Measurements from ENCODE around the gene RNF19B.
"Not testable (repeated sequence)": the region's sequence is repeated elsewhere in the genome, so short reads cannot be mapped to it uniquely, and the experiment has no call there.

RNF19B gene

DNA sequence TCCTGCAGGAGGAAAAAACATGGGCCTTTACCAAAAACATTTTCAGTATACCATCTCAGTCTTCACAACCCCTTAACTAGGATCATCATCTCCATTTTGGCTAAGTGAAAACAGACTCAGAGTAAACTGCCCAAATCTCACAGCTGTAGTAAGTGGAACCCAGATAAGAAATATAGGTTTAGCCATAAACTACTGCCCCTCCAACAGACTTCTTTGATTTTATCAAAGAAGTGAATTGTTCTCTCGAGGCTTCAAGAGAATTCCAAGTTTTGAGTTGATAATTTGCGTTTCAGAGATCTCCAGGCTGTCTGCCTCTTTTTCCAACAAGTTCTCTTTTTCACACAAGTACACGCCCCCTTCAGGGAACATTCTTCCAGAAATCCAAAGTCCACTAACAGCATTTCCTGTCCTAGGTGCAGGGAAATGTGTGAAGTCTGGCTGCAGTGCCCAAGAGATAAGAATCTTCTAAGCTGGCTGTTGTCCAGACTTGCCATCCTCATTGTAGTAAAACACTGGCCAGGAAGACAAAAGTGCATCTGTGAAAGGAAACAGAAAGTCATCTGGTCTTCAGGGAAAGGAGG lies 30.8 kb downstream of the RNF19B start:
- peak; percentile 87 for FAIRE-seq
- peak; percentile 93 for DNase-seq (ENCODE audit: low spot score)

DNA sequence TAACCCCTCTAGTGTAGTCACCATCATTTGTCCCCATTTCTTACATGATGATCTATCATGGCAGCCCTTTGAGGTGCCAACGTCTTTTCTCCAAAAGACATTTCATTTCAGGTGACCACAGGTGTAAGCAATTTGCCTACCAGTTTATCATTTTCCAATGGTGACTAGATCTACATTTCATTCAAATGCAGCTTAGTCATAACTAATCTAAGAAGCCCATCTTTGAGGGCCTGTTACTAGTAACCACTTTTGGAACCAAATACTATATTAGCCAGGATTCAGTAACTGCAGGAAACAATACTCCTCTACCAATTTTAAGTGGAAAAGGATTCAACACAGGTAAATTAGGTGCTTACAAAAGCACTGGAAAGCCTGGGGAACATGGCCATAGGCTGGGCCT lies 32.8 kb downstream of the RNF19B start:
- FAIRE-seq, result no peak
- no peak for DNase-seq (ENCODE audit: low spot score)

DNA sequence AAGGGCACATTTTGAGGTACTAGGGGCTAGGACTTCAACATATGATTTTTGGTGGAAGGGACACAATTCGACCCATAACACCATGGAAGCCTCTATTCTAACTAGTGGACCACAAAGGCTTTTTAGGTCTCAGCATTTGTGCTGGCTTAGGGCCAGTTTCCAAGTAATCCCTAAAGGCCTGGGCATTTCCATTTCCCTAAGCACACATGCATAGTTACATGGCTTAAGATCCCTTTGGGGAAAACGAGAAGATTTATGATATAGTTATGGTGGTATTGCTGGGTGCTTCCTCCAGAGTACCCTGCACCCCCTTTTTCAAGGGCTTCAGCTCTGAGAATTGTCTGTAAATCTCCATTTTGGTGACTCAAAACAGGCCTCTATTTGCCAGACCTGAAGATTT lies 35.2 kb downstream of the RNF19B start:
- DNase-seq (ENCODE audit: low spot score) (no peak), FAIRE-seq (no peak)

DNA sequence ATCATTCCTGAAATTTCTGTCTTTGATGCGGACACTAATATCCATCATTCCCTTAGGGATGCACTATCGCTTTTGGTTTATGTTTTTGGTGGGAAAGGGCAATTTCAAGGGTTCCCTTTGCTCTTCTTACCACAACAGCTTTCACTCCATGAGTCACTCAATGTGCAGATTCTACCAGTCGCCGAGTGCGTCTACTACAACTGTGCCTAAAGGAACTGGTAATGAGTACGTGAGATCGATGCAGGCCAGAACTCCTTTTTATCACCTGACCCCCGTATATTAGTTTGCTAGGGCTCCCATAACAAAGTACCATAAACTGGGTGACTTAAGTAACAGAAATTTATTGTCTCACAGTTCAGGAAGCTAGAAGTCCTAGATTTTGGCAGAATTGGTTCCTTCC lies 35.9 kb downstream of the RNF19B start:
- DNase-seq (ENCODE audit: low spot score) (no peak), FAIRE-seq (no peak)

DNA sequence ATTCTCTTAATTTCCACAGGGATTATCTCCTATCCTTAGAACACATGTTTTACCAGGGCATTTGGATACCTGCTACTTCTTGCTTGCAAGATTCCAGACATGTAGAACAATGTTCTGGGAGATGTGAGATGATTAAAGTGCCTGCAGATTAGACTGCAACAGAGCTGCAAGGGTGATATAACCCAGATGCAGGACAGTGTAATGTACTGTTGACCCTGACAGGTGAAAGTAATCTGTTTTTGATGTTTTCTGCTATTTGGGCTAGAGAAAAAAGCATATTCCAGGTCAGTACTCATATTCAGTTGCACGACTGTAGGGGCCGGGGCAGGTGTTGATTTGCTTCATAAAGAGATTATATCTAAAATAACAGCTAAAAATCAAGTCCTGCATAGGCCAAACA lies 36.3 kb downstream of the RNF19B start:
- FAIRE-seq (no peak), DNase-seq (ENCODE audit: low spot score) (no peak)

DNA sequence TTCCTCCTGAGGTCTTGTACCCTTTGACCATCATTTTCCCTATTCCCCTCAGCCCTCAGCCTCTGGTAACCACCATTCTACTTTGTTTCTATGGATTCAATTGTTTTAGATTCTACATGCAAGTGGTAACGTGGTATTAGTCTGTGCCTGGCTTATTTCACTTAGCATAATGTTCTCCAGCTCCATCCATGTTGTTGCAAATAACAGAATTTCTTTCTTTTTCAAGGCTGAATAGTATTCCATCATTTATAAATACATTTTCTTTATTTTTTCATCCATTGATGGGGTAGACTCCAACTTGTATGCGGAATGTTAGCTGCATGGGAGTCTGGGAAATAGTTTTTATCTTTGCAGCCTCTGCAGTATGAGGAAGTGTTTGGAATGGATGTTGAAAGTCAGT lies 37.2 kb downstream of the RNF19B start:
- no peak for FAIRE-seq
- DNase-seq (ENCODE audit: low spot score), result no peak

DNA sequence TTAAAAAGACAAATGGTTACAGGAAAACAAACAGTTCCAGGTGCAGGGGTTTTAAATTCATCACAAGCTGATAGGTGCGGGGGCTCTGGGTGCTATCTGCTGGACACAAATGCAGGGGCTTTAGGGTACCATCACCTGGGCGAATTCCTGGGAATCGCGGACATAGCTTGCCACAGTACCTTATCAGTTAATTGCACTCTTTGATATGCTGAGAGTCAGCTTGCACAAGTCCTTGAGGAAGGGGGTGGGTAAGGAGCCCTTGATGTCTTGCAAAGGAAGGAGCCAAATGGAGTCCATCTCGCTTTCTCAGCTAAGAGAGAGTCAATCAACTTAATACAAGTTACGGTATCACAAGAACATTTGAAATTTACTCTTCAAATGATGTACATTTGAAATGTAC lies 38.0 kb downstream of the RNF19B start:
- no peak for FAIRE-seq
- DNase-seq (ENCODE audit: low spot score), result no peak

DNA sequence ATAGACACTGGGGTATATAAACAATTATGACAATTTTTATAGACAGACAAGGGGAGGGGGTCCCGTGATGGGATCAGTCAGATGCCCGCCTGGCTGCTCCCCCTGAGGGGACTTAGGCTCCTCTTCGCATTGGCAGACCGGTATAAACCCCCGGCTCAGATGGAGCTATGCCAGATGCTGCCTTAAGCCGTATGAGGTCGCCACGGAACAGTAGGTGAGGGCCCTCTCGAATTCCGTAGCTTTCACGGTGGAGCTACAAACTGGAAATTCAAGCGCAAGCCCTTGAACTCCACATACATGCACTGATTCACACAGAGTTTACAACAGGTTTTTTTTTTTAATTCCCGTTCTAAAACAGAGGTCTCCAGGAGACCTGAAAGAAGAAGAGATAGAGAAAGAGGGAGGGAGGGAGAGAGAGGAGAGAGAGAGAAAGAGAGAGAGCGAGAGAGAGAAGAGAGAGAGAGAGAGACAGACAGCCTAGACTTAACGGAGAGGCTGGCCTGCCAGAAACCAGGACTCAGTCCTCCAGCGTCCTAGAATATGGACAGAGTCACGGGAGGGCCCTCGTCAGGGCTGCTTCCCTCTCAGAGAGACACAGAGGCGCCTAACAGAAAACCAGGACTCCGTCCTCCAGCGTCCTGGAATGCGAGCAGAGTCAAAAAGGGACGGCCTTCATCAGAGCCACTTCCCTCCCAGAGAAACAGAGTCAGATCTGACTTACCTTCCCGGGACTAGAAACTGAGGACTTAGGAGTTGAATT lies 39.0 kb downstream of the RNF19B start:
- FAIRE-seq (no peak), DNase-seq (ENCODE audit: low spot score) (no peak)

DNA sequence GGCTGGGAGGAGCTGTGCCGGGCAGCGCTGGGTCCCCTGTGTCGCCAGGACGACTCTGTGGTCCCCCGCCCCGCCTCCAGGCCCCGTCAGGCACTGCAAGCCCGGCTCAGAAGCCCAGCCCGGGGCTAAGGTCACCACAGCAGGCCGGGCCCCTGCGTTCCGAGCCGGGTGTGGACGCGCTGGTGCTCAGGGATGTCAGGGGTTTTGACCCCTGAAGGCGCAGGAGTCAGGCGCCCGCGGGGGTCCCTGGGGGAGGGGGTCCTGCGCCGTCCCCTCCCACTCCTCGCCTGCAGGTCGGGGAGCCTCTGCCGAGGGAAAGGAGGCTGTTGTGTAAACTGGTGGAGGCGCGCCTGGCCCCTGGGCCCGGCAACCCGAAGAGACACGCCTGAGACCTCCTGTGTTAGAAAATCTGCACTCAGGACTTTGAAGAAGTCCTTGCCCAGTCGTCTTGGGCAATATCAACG lies 39.7 kb downstream of the RNF19B start:
- no peak for FAIRE-seq
- DNase-seq (ENCODE audit: low spot score), result no peak

DNA sequence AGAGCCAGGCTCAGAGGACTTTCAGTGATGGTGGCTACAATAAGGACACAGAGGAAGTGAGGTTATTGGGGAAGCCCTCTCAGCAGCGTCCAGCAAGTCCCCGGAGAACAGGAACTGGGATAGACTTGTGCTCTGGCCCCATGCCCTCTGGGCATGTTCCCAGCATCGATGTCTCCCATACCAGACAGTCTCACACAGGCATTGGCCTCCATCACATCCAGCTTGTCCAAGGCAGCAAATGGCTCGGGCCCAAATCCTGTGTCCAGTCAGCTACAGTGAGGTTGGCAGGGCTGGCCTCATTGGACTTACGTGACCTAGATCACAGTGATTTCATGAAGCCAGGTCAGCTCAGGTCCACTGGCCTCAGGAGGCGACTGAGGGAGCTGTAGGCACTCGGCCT lies 43.8 kb downstream of the RNF19B start:
- DNase-seq (ENCODE audit: low spot score) (no peak), FAIRE-seq (no peak)

DNA sequence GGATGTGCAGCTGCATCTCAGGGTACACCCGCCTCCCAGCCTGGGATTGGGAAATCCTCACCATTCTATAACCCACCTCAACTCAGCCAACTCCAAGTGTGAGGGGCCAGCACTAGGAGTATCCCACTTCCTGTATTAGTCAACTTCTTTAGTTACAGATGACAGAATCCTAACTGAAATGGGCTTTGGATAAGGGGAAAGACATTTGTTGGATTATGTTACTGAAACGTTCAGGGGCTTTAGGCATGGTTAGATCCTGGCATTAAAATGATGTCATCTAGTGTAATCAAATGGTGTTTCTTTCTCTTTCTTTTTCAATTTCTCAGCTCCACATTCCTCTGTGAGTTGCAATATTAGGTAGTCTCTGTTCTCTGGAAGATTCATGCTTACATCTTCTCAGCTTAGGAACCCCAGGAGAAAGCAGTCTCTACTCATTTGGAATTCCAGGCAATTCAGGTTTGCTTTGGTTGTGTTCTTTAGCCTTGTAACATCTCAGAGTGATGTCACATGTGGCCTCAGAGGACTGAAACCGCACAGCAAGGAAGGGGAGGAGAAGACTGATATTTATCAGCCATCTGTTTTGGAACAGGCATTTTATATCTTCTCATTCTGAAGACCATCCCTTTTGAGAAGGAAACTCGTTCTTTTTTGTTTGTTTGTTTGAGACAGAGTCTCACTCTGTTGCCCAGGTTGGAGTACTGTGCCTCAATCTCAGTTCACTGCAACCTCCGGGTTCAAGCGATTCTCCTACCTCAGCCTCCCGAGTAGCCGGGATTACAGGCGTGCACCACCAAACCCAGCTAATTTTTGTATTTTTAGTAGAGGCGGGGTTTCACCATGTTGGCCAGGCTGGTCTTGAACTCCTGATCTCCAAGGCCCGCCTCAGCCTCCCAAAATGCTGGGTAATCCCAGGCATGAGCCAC lies 44.5 kb downstream of the RNF19B start:
- FAIRE-seq (peak; percentile 92), DNase-seq (ENCODE audit: low spot score) (peak; percentile 93)

DNA sequence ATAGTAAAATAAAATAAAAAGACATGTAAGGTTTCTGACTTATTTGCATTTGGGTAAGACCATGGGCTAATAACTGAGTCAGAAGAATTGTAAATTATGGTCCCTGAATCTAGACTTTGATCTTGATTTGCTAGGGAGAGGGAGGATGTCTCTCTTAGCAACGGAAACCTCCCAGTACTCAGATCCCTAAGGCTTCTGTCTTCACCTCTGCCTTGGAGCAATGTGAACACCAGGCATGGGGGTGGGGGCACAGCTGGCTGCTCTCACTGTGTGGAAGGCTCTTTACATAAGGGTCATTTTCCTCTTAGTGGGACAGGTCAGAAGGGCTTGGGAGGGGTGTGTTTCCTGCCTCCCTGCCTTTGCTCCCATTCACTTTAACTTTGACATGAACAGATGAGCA lies 46.4 kb downstream of the RNF19B start:
- DNase-seq (ENCODE audit: low spot score) (no peak), FAIRE-seq (no peak)

DNA sequence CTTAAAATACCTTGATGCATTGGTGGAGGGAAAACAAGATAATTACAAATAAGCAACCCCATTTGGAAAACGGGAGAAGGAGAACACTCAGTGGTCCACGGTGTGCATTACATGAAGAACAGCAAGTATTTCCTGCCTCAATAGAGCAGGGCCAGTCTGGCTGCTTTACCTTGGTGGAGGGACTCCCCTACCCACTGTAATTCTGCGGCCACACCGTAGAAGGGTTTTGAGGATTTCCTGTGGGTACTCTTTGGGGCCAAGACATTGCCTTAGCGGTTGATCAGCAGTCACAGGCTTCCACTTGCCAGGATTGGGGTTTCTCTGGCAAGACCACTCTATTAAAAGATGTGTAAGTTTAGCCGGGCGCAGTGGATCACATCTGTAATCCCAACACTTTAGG lies 47.1 kb downstream of the RNF19B start:
- no peak for FAIRE-seq
- no peak for DNase-seq (ENCODE audit: low spot score)

DNA sequence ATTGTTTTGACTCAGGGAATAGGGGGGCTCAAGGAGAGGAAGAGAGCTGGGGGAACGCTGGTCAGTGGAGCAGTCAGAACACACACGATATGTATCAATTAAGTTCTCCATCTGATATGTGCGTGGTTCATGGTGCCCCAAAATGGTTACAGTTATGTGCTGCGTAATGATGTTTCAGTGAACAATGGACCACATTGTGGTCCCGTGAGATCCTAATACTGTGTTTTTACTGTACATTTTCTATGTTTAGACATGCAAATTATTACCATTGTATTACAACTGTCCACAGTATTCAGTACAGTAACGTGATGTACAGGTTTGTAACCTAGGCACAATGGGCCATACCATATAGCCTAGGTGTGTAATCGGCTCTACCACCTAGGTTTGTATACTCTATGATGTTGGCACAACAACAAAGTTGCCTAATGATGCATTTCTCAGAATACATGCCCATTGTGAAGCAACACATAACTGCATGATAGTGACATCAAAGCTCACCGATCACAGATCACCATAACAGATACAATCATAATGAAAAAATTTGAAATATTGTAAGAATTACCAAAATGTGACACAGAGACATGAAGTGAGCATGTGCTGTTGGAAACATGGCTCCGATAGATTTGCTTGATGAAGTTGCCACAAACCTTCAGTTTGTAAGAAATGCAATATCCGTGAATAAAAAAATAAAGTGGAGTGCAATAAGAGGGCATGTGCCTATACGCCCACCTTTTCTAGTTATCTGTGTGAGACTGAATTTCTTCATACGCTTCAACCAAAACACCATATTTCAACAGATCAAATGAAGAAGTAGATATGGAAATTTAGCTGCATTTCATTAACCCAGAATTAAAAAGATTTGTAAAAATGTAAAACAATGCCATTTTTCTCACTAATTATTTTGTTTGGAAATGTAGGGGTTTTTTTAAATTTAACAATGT lies 48.6 kb downstream of the RNF19B start:
- no peak for FAIRE-seq
- DNase-seq (ENCODE audit: low spot score), result no peak

DNA sequence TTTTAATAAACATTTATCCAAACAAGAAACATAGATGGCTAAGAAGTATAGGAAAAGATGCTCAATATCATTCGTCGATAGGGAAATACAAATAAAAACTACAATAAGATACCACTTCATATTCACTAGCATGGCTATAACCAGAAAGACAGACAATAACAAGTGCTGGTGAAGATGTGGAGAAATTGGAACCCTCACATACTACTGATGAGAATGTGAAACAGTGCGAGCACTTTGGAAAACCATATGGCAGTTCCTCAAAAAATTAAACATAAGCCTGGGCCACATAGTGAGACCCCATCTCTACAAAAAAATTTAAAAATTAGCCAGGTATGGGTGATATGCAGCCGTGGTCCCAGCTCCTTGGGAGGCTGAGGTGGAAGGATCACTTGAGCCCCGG lies 54.3 kb downstream of the RNF19B start:
- FAIRE-seq (no peak), DNase-seq (ENCODE audit: low spot score) (no peak)

DNA sequence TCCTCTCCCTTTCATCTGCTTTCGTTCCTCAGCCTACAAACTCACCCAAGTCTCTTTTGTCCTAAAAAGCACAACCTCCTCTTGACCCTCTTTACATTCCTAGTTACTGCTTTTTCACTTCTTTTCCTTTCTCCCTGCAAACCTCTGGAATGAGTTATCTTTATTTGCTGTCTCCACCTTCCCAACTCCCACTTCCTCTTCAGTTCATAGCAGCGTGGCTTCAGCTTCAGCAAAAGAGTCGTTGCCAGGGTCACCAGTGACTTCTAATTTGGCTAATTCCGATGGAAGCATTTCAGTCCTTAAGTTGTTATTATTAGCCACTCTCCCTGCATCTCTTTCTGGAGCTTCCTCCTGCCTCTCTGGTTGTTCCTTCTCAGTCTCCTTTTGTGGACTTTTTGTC lies 57.2 kb downstream of the RNF19B start:
- no peak for FAIRE-seq

DNA sequence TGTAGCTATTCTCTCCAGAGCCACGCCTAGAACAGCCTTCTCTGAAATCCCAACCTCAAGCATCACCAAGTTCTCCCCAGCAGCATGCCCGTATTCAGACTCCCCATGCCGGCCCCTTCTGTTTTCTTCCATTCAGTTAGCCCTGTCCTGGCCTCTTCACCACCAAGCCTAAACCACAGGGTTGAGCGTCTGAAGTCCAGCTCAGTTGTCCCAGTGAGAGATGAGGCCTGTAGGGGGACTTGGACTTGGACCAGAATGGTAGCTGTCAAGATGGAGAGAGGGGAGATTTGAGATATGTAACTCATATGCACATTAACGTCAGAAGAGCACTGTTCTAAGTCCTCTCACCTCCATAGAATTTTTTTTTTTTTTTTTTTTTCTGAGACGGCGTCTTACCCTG lies 58.0 kb downstream of the RNF19B start:
- DNase-seq (ENCODE audit: low spot score) (no peak), FAIRE-seq (no peak)

More for the DNA sequence above, 57.2 kb downstream of the RNF19B start:
- no peak for DNase-seq (ENCODE audit: low spot score)

DNA sequence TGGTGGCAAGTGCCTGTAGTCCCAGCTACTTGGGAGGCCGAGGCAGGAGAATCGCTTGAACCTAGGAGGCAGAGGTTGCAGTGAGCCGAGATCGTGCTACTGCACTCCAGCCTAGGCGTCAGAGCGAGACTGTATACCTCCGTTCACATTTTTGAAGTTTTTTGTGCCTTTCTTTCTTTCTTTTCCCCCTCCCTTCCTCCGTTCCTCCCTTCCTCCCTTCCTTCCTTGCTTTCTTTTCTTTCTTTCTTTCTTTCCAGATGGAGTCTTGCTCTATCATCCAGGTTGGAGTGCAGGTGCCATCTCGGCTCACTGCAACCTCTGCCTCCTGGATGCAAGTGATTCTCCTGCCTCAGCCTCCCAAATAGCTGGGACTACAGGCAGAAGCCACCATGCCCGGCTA lies 59.0 kb downstream of the RNF19B start:
- not testable (repeated sequence) for DNase-seq (ENCODE audit: low spot score); FAIRE-seq

DNA sequence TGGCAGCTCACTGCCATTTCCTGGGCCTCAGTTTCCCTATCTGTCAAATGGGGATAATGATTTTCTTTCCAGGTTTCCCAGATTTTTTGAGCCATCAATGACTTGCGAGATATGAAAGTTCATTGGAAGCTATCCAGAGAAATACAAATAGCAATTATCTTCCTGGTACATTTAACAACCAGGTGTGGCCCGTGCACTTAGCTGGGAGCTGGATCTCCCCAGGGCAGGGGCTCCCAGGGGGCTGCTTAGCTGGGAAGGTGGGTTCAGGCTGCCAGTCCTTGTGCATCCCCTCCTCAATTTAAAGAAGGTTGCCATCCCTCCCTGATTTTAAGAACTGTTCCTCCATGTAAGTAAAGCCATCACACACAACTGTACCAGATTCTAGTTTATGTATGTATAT lies 59.8 kb downstream of the RNF19B start:
- DNase-seq (ENCODE audit: low spot score) (no peak), FAIRE-seq (no peak)

DNA sequence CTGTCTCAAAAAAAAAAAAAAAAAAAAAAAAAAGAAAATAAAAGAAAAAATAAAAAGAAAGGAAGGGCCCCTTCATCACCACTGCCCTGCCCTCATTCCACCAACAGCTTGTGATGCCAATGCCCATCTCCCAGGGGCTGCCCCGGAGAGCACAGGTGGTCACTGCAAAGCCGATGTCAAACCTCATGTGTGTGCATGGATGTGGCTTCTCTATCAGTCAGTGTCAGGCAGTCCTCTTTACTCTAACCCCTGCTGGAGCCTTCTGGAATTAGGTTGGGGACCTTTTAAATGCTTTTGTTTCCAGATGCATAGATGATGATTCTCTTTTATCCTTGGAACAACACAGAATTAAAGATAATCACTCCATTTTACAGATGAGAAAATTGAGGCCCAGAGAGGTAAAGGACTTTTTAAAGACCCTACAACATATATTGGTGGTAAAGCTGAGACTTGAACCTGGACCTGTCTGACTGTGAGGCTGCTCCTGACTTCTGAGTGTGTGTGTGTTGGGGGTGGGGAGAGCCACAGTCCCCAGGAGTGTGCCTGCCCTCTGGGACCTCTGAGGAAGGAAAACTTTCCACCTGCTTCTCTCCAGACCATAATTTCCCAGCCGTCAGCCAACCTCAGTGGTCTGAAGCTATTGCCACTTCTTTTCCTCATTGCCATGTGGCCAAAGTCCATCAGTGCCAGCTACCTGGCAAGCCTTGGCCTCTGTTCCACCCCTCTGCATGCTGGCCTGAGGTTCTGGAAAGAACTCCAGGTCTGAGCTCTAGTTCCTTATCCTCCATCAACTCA lies 60.4 kb downstream of the RNF19B start:
- no peak for FAIRE-seq

More for the DNA sequence above, 60.4 kb downstream of the RNF19B start:
- DNase-seq (ENCODE audit: low spot score), result no peak

All from RCC 7860 (cell line).